ENCODE measurements around the gene CHSY3. TPM values are rescaled to one million over a fixed set of nuclear protein-coding genes. Genes with fewer than 3 reads are reported as not detected.

Gene CHSY3
- polyA plus RNA-seq, 3 donors: not detected

- H3K36me3 ChIP-seq (replicated peaks in 1 of 2; ENCODE audit: control insufficient read depth in 1 of 2, insufficient read depth in 2 of 2, low read length in 2 of 2): no peaks in the 10 kb centered on the region
- no peak for TF ChIP-seq CTCF (IDR thresholded peaks at IDR 0.05)
- H3K4me1 Mint-ChIP-seq: no peaks in the 10 kb centered on the region
- H3K27ac ChIP-seq (ENCODE audit: low read depth in 1 of 2, low read length in 2 of 2): no peak overlapping the region
- no peak overlapping the region for H3K4me2 ChIP-seq (replicated peaks; ENCODE audit: extremely low read depth, low read length, poor library complexity, severe bottlenecking)
- peak overlapping the region in 1 of 7 donors; percentile 15 for H3K27ac Mint-ChIP-seq
- H3K9ac ChIP-seq (ENCODE audit: insufficient read depth, low read length, poor library complexity, severe bottlenecking): no peak overlapping the region
- H3K36me3 Mint-ChIP-seq: no peaks in the 10 kb centered on the region
- no peak overlapping the region for H3K4me3 Mint-ChIP-seq
- H3K9me3 ChIP-seq (replicated peaks in 1 of 2; ENCODE audit: control insufficient read depth in 1 of 2, insufficient read depth in 1 of 2, low read length in 2 of 2): peaks cover 0 to 11% of the 10 kb centered on the region in 2 donors
- H3K27me3 Mint-ChIP-seq (ENCODE audit: low read depth in 3 of 3): peaks cover 0 to 2% (median 2%) of the 10 kb centered on the region in 3 donors
- H3K4me1 ChIP-seq (ENCODE audit: control insufficient read depth in 1 of 2, insufficient read depth in 2 of 2, low read length in 2 of 2): no peaks in the 10 kb centered on the region
- intact Hi-C loops (cut with micrococcal nuclease): no loop called here
- no peaks in the 10 kb centered on the region for H3K27me3 ChIP-seq (ENCODE audit: control insufficient read depth in 2 of 2, insufficient read depth in 2 of 2, low read length in 2 of 2)
- no peaks in the 10 kb centered on the region for H4K20me1 ChIP-seq (ENCODE audit: insufficient read depth, low read length)
- no peak overlapping the region for H3K4me3 ChIP-seq (replicated peaks in 1 of 3; ENCODE audit: low read depth in 2 of 3, low read length in 3 of 3)
- no peak for DNase-seq
- H3K79me2 ChIP-seq (ENCODE audit: insufficient read depth, low read length): no peaks in the 10 kb centered on the region
- H3K9me3 Mint-ChIP-seq: peaks cover 2 to 9% (median 5%) of the 10 kb centered on the region in 7 donors
- no CpG with 5 or more reads among the region's 3 CpGs for WGBS (ENCODE audit: insufficient coverage)
- no peak overlapping the region for H2AFZ ChIP-seq (ENCODE audit: insufficient read depth, low read depth, low read length, poor library complexity, severe bottlenecking)
Measured at GRCh38 chr5:130198927-130199326, 294.7 kb downstream of the CHSY3 start.

DNA sequence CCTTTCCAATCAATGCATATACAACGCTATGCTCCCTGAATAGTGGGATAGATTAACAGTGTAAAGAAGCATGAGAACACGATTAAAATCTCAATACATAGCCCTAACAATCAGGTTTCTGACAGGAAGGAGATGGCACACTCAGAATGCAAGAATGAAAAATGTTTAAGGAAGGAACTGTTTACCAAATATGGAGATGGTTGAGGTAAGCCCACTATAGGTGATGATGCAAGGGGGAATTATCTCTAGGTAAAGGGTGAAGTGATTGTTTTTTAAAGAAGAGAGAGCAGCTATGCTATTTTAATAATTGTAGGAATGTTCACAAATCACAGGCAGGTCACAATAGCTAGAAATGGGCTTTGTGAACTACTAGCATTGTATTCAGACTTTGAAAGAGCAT lies 302.4 kb downstream of the CHSY3 start:
- H3K9ac ChIP-seq (ENCODE audit: insufficient read depth, low read length, poor library complexity, severe bottlenecking): no peak overlapping the region
- Mint-ChIP-seq H3K9me3 (peaks cover 2 to 9% (median 8%) of the 10 kb centered on the region in 7 donors), H3K4me3 (no peak overlapping the region), H3K27me3 (ENCODE audit: low read depth in 3 of 3) (peaks cover 0 to 1% (median 0%) of the 10 kb centered on the region in 3 donors), H3K27ac (no peak overlapping the region), H3K36me3 (no peaks in the 10 kb centered on the region), H3K4me1 (no peaks in the 10 kb centered on the region)
- intact Hi-C loops (cut with micrococcal nuclease): no loop called here
- no peaks in the 10 kb centered on the region for H3K27me3 ChIP-seq (ENCODE audit: control insufficient read depth in 2 of 2, insufficient read depth in 2 of 2, low read length in 2 of 2)
- no peak for TF ChIP-seq CTCF (IDR thresholded peaks at IDR 0.05)
- no peaks in the 10 kb centered on the region for H3K79me2 ChIP-seq (ENCODE audit: insufficient read depth, low read length)
- no peak for DNase-seq
- H3K4me3 ChIP-seq (replicated peaks in 1 of 3; ENCODE audit: low read depth in 2 of 3, low read length in 3 of 3): no peak overlapping the region
- H3K27ac ChIP-seq (ENCODE audit: low read depth in 1 of 2, low read length in 2 of 2): no peak overlapping the region
- H3K36me3 ChIP-seq (replicated peaks in 1 of 2; ENCODE audit: control insufficient read depth in 1 of 2, insufficient read depth in 2 of 2, low read length in 2 of 2): no peaks in the 10 kb centered on the region
- no peaks in the 10 kb centered on the region for H3K4me1 ChIP-seq (ENCODE audit: control insufficient read depth in 1 of 2, insufficient read depth in 2 of 2, low read length in 2 of 2)
- H2AFZ ChIP-seq (ENCODE audit: insufficient read depth, low read depth, low read length, poor library complexity, severe bottlenecking): no peak overlapping the region
- WGBS (ENCODE audit: insufficient coverage): no CpG with 5 or more reads among the region's 2 CpGs
- H3K4me2 ChIP-seq (replicated peaks; ENCODE audit: extremely low read depth, low read length, poor library complexity, severe bottlenecking): no peak overlapping the region
- no peaks in the 10 kb centered on the region for H4K20me1 ChIP-seq (ENCODE audit: insufficient read depth, low read length)
- H3K9me3 ChIP-seq (replicated peaks in 1 of 2; ENCODE audit: control insufficient read depth in 1 of 2, insufficient read depth in 1 of 2, low read length in 2 of 2): peaks cover 0 to 8% of the 10 kb centered on the region in 2 donors
